ENCODE data around the gene EDEM3. TPM values are rescaled to one million over a fixed set of nuclear protein-coding genes. Genes with fewer than 3 reads are reported as not detected.

The EDEM3 gene
- polyA plus RNA-seq, 2 of the 4 experiments (the other 2 are of a cell fraction): 10.5 to 24.2 TPM

DNA sequence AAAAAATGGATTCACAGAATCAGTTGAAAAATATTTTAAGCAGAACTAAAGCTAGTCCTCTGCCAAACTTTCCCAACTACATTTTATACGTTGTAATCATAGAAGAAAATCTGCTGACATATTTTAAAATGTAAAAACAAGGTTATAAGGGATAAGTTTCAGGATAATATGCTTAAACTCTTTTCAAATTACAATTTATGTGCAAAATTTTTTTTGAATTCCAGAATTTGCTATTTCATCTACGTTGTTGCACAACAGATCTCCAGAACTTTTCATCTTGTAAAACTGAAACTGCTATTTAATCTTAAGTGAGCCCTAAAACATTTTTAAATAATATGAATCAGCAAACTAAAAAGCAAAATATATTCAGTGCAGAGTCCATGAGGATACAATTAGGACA is 5.9 kb downstream of the EDEM3 start:
- no peak overlapping the region for H3K27ac ChIP-seq
- POLR2A ChIA-PET: no interaction called here

GRCh38 chr1:184747089-184747955 is 7.3 kb downstream of the EDEM3 start:
- Histone ChIP-seq H3K9me3 (no peaks in the 10 kb centered on the region), H3K27ac (no peak overlapping the region), H3K4me3 (no peak overlapping the region), H3K4me2 (no peak overlapping the region), H3K4me1 (peaks cover 13% of the 10 kb centered on the region; the same call in 2 of the 3 replicates)
- TF ChIP-seq RCOR1 (IDR thresholded peaks at IDR 0.05; ENCODE audit: low read depth, low read length): no peak
- TF ChIP-seq, protein P1, sequence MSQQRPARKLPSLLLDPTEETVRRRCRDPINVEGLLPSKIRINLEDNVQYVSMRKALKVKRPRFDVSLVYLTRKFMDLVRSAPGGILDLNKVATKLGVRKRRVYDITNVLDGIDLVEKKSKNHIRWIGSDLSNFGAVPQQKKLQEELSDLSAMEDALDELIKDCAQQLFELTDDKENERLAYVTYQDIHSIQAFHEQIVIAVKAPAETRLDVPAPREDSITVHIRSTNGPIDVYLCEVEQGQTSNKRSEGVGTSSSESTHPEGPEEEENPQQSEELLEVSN (IDR thresholded peaks at IDR 0.05; ENCODE audit: borderline replicate concordance, low read depth): no peak
- no peak for TF ChIP-seq HDAC2 (IDR thresholded peaks at IDR 0.05)
- no peak for TF ChIP-seq PHF8 (IDR thresholded peaks at IDR 0.05; ENCODE audit: borderline replicate concordance, low read depth)
- no peak for TF ChIP-seq KDM5A (IDR thresholded peaks at IDR 0.05)
- FAIRE-seq: no peak
- CTCF ChIA-PET: no interaction called here
- POLR2A ChIA-PET: no interaction called here
- ATAC-seq: no peak
- WGBS (ENCODE audit: missing lambda C conversion rate): 62% methylated on average over 3 of the region's 3 CpGs
- DNase-seq (ENCODE audit: low read depth in 1 of 2, low spot score in 1 of 2): no peak

More for the DNA sequence above, 5.9 kb downstream of the EDEM3 start:
- FAIRE-seq (no peak), DNase-seq (ENCODE audit: low read depth in 1 of 2, low spot score in 1 of 2) (no peak), ATAC-seq (no peak)
- CTCF ChIA-PET: no interaction called here
- no peak overlapping the region for H3K4me3 ChIP-seq
- peaks cover 19% of the 10 kb centered on the region; the same call in 2 of the 3 replicates for H3K4me1 ChIP-seq
- no peaks in the 10 kb centered on the region for H3K9me3 ChIP-seq
- H3K4me2 ChIP-seq: no peak overlapping the region
- TF ChIP-seq FOSL2 (IDR thresholded peaks at IDR 0.05) (no peak), FOSL2 (CRISPR knock-in tag; IDR thresholded peaks at IDR 0.05) (no peak), KDM5A (IDR thresholded peaks at IDR 0.05) (no peak), JUNB (IDR thresholded peaks at IDR 0.05) (no peak), CBX8 (IDR thresholded peaks at IDR 0.05) (no peak), POLR2A (IDR thresholded peaks at IDR 0.05; ENCODE audit: low read length) (no peak), EHMT2 (IDR thresholded peaks at IDR 0.05; ENCODE audit: low read depth) (no peak), NFE2L2 (conservative IDR thresholded peaks at IDR 0.05; ENCODE audit: low read length) (no peak), CHD2 (IDR thresholded peaks at IDR 0.05; ENCODE audit: low read length, partially characterized antibody) (no peak), RCOR1 (IDR thresholded peaks at IDR 0.05; ENCODE audit: low read depth, low read length) (no peak), RNF2 (IDR thresholded peaks at IDR 0.05; ENCODE audit: borderline replicate concordance, low read depth) (no peak), ZFP36 (IDR thresholded peaks at IDR 0.05; ENCODE audit: borderline replicate concordance, partially characterized antibody) (no peak)
- TF ChIP-seq, protein P1 (IDR thresholded peaks at IDR 0.05; ENCODE audit: borderline replicate concordance, low read depth): no peak
- TF ChIP-seq, protein P2, sequence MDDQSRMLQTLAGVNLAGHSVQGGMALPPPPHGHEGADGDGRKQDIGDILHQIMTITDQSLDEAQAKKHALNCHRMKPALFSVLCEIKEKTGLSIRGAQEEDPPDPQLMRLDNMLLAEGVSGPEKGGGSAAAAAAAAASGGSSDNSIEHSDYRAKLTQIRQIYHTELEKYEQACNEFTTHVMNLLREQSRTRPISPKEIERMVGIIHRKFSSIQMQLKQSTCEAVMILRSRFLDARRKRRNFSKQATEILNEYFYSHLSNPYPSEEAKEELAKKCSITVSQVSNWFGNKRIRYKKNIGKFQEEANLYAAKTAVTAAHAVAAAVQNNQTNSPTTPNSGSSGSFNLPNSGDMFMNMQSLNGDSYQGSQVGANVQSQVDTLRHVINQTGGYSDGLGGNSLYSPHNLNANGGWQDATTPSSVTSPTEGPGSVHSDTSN (IDR thresholded peaks at IDR 0.05): no peak
- TF ChIP-seq, protein P3, sequence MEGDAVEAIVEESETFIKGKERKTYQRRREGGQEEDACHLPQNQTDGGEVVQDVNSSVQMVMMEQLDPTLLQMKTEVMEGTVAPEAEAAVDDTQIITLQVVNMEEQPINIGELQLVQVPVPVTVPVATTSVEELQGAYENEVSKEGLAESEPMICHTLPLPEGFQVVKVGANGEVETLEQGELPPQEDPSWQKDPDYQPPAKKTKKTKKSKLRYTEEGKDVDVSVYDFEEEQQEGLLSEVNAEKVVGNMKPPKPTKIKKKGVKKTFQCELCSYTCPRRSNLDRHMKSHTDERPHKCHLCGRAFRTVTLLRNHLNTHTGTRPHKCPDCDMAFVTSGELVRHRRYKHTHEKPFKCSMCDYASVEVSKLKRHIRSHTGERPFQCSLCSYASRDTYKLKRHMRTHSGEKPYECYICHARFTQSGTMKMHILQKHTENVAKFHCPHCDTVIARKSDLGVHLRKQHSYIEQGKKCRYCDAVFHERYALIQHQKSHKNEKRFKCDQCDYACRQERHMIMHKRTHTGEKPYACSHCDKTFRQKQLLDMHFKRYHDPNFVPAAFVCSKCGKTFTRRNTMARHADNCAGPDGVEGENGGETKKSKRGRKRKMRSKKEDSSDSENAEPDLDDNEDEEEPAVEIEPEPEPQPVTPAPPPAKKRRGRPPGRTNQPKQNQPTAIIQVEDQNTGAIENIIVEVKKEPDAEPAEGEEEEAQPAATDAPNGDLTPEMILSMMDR (IDR thresholded peaks at IDR 0.05): no peak
- TF ChIP-seq, protein P4, sequence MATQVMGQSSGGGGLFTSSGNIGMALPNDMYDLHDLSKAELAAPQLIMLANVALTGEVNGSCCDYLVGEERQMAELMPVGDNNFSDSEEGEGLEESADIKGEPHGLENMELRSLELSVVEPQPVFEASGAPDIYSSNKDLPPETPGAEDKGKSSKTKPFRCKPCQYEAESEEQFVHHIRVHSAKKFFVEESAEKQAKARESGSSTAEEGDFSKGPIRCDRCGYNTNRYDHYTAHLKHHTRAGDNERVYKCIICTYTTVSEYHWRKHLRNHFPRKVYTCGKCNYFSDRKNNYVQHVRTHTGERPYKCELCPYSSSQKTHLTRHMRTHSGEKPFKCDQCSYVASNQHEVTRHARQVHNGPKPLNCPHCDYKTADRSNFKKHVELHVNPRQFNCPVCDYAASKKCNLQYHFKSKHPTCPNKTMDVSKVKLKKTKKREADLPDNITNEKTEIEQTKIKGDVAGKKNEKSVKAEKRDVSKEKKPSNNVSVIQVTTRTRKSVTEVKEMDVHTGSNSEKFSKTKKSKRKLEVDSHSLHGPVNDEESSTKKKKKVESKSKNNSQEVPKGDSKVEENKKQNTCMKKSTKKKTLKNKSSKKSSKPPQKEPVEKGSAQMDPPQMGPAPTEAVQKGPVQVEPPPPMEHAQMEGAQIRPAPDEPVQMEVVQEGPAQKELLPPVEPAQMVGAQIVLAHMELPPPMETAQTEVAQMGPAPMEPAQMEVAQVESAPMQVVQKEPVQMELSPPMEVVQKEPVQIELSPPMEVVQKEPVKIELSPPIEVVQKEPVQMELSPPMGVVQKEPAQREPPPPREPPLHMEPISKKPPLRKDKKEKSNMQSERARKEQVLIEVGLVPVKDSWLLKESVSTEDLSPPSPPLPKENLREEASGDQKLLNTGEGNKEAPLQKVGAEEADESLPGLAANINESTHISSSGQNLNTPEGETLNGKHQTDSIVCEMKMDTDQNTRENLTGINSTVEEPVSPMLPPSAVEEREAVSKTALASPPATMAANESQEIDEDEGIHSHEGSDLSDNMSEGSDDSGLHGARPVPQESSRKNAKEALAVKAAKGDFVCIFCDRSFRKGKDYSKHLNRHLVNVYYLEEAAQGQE (IDR thresholded peaks at IDR 0.05): no peak
- 89% methylated on average over 2 of the region's 2 CpGs for WGBS (ENCODE audit: missing lambda C conversion rate)

Measured in A549 (cell line).